Duodenal mucosa (tissue), 2 donors: ENCODE measurements around the gene TRIM65.

Source experiments
- H3K27ac ChIP-seq: one replicate; pipeline ENCODE4 v1.7.0; 2013; ENCODE audit warnings: low read depth, low read length
- H3K27me3 ChIP-seq, 2 donors: one replicate each; pipeline ENCODE4 v1.7.0; 2013; ENCODE audit warnings: low read length in 2 of 2, control low read depth in 1 of 2; ENCODE audit not compliant: insufficient read depth in 2 of 2, control insufficient read depth in 1 of 2
- H3K36me3 ChIP-seq, 2 donors: one replicate each; pipeline ENCODE4 v1.7.0; 2013; ENCODE audit warnings: low read length in 2 of 2, control low read depth in 1 of 2; ENCODE audit not compliant: insufficient read depth in 2 of 2, control insufficient read depth in 1 of 2
- H3K4me1 ChIP-seq, 2 donors: one replicate each; pipeline ENCODE4 v1.7.0; 2013; ENCODE audit warnings: low read length in 2 of 2, control low read depth in 1 of 2; ENCODE audit not compliant: insufficient read depth in 2 of 2, control insufficient read depth in 1 of 2
- H3K4me3 ChIP-seq, 2 donors: one replicate each; pipeline ENCODE4 v1.7.0; 2013; ENCODE audit warnings: low read length in 2 of 2, low read depth in 1 of 2
- H3K9ac ChIP-seq, 2 donors: one replicate each; pipeline ENCODE4 v1.7.0; 2013; ENCODE audit warnings: low read length in 2 of 2, low read depth in 1 of 2
- H3K9me3 ChIP-seq, 2 donors: one replicate each; pipeline ENCODE4 v1.7.0; 2013; ENCODE audit warnings: low read length in 2 of 2, control low read depth in 1 of 2; ENCODE audit not compliant: control insufficient read depth in 1 of 2

The TRIM65 gene

DNA sequence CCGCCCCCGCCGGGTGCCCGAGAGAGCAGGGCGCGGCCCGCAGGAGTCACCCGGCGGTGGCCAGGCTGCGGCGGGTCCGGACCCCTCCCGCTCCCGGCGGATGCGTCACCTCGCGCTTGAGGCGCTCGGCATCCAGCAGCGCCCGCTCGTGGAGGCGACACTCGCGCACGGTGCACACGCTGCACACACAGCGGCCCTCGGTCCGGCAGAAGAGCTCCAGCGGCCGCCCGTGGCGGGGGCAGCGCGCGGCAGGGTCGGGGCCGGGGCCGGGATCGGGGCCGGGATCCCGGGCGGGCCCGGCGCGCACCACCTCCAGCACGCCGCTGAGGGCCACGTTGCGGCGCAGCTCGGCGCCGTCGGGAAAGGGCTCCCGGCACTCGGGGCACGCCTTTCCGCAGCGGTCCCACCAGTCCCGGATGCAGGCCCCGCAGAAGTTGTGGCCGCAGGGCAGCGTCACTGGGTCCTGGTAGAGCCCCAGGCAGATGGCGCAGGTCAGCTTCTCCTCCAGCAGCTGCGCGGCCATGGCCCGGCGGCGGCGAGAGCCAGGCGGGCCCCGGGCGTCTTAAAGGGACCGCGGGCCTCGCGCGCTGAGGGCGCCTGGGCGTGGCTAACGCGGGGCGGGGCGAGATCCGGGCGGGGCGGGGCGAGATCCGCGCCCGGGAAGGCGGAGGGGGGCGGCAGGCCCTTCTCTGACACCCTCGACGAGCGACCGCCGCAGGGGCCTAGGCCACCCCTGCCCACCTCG is at the start of gene TRIM65:
TRIM65 (minus strand) TSS at position 537 of the 745 bp plus-strand sequence; CDS start at position 523, 14 bp downstream.
- Histone ChIP-seq H3K4me1 (peaks cover 20 to 29% of the 10 kb centered on the region in 2 donors), H3K36me3 (peaks cover 18 to 35% of the 10 kb centered on the region in 2 donors)

GRCh38 chr17:75945211-75945610 is 48.5 kb upstream of the TRIM65 start:
- Histone ChIP-seq H3K27ac (no peak overlapping the region), H3K27me3 (no peaks in the 10 kb centered on the region), H3K4me1 (peaks cover 5 to 7% of the 10 kb centered on the region in 2 donors), H3K36me3 (peaks cover 34 to 52% of the 10 kb centered on the region in 2 donors), H3K9me3 (no peaks in the 10 kb centered on the region), H3K4me3 (no peak overlapping the region), H3K9ac (no peak overlapping the region)

More for the DNA sequence above, at the start of gene TRIM65:
- Histone ChIP-seq H3K4me3 (peak within 1 kb of the TSS; percentile 69 to 71), H3K9me3 (no peaks in the 10 kb centered on the region), H3K27ac (peak within 1 kb of the TSS; percentile 89), H3K27me3 (no peaks in the 10 kb centered on the region), H3K9ac (peak within 1 kb of the TSS; percentile 79 to 87)

DNA sequence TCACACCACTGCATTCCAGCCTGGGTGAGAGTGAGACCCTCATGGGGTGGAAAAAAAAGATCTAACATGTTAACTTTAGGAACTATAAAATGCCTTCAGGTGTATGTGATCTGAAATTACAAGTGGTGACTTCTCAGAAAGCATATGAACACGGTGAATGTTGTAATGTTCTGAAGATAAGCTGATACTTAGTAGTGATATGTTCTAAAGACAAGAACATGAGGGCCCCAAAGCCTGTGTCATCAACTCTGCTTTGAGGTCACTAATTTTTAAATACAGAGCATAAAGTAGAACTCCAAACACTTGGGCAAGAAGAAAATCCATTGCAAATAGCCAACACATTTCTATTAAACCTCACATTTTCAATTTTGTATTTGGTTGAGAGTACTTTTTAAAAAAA is 46.7 kb upstream of the TRIM65 start:
- Histone ChIP-seq H3K4me3 (no peak overlapping the region), H3K27me3 (no peaks in the 10 kb centered on the region), H3K27ac (no peak overlapping the region), H3K9me3 (no peaks in the 10 kb centered on the region), H3K4me1 (peaks cover 5 to 7% of the 10 kb centered on the region in 2 donors), H3K9ac (no peak overlapping the region), H3K36me3 (peaks cover 24 to 36% of the 10 kb centered on the region in 2 donors)

GRCh38 chr17:75942473-75942872 is 45.7 kb upstream of the TRIM65 start:
- H3K9ac ChIP-seq, result no peak overlapping the region
- H3K4me3 ChIP-seq, result no peak overlapping the region
- no peaks in the 10 kb centered on the region for H3K9me3 ChIP-seq
- peaks cover 18 to 26% of the 10 kb centered on the region in 2 donors for H3K36me3 ChIP-seq
- no peak overlapping the region for H3K27ac ChIP-seq
- H3K27me3 ChIP-seq, result no peaks in the 10 kb centered on the region
- peaks cover 5 to 7% of the 10 kb centered on the region in 2 donors for H3K4me1 ChIP-seq

GRCh38 chr17:75941442-75941819 is 44.7 kb upstream of the TRIM65 start:
- Histone ChIP-seq H3K27ac (no peak overlapping the region), H3K9ac (peak overlapping the region in 1 of 2 donors; percentile 46), H3K4me1 (peaks cover 5 to 7% of the 10 kb centered on the region in 2 donors), H3K4me3 (peak overlapping the region; percentile 79 to 80), H3K9me3 (no peaks in the 10 kb centered on the region), H3K27me3 (no peaks in the 10 kb centered on the region), H3K36me3 (peaks cover 14 to 19% of the 10 kb centered on the region in 2 donors)

DNA sequence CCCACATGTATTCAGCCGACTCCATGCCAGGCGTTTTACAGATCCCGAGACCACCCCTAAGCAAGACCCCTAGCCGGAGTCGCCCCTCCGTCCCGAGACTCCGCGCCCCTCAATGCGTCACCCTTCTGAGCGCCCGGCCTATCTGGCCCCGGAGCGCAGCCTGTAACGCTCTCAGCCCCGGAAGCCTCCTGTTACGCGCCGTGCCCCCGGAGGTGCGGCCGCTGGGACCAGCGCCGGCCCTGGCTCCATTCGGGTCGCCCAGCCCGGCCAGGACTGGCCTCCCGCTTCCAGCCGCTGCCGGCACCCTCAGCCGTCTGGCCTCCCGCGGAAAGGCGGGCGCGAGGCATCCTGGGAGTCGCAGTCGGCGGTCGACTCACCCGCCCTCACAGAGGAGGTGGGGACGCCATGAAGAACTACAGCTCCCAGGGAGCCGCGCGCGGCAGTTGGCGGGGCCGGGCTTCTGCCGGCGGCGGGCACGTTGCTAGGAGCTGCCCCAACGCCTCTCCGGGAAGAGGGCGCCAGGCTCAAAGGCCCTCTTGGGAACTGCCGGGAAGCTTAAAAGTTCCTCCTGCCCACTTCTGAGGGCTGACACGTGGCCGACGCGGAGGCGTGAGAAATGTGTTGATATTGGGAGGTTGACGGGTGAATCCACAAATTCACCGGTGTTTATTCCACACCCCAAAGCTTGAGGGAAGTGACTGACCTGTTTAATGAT is 44.1 kb upstream of the TRIM65 start, which contains the start of gene FBF1:
FBF1 (minus strand) TSS at position 316 of the 715 bp plus-strand sequence. CDS start 2,893 bp downstream, outside the sequence.
- peak within 1 kb of the TSS; percentile 56 for H3K27ac ChIP-seq
- peak within 1 kb of the TSS; percentile 91 to 92 for H3K9ac ChIP-seq
- H3K36me3 ChIP-seq, result peaks cover 9 to 13% of the 10 kb centered on the region in 2 donors
- H3K27me3 ChIP-seq, result no peaks in the 10 kb centered on the region
- H3K9me3 ChIP-seq, result no peaks in the 10 kb centered on the region
- H3K4me1 ChIP-seq, result peaks cover 5 to 7% of the 10 kb centered on the region in 2 donors
- H3K4me3 ChIP-seq, result peak within 1 kb of the TSS; percentile 79 to 80

GRCh38 chr17:75937652-75938051 is 40.9 kb upstream of the TRIM65 start:
- Histone ChIP-seq H3K27ac (no peak overlapping the region), H3K9ac (no peak overlapping the region), H3K4me3 (no peak overlapping the region), H3K36me3 (no peaks in the 10 kb centered on the region), H3K27me3 (no peaks in the 10 kb centered on the region), H3K4me1 (peaks cover 5 to 7% of the 10 kb centered on the region in 2 donors), H3K9me3 (no peaks in the 10 kb centered on the region)

GRCh38 chr17:75933808-75934207 is 37.1 kb upstream of the TRIM65 start:
- no peaks in the 10 kb centered on the region for H3K36me3 ChIP-seq
- no peaks in the 10 kb centered on the region for H3K27me3 ChIP-seq
- no peaks in the 10 kb centered on the region for H3K4me1 ChIP-seq
- H3K9me3 ChIP-seq, result no peaks in the 10 kb centered on the region
- no peak overlapping the region for H3K9ac ChIP-seq
- H3K4me3 ChIP-seq, result no peak overlapping the region
- no peak overlapping the region for H3K27ac ChIP-seq

DNA sequence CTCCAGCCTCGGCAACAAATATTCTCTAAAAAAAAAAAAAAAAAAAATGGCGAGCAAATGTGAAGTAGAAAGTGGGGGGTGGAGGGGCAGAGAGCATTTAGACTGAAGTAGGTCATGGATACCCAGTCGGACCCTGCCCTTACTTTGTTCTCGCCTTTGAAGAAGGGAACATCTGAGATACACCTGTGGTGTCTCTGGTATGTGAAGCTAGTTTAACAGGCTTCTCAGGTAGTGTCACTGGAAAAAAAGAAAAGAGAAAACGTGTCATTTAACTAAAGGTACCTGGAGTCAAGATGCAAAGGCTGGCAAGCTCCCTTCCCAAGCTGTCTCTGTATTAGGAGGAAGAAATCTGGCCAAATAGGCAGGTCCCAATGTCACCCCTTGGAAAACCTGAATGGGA is 36.1 kb upstream of the TRIM65 start:
- H3K9ac ChIP-seq, result no peak overlapping the region
- H3K9me3 ChIP-seq, result no peaks in the 10 kb centered on the region
- no peak overlapping the region for H3K4me3 ChIP-seq
- no peaks in the 10 kb centered on the region for H3K4me1 ChIP-seq
- H3K27me3 ChIP-seq, result no peaks in the 10 kb centered on the region
- H3K27ac ChIP-seq, result no peak overlapping the region
- H3K36me3 ChIP-seq, result no peaks in the 10 kb centered on the region

GRCh38 chr17:75931062-75931461 is 34.3 kb upstream of the TRIM65 start:
- H3K4me3 ChIP-seq, result no peak overlapping the region
- no peaks in the 10 kb centered on the region for H3K27me3 ChIP-seq
- H3K4me1 ChIP-seq, result peaks cover 0 to 7% of the 10 kb centered on the region in 2 donors
- no peak overlapping the region for H3K27ac ChIP-seq
- H3K9ac ChIP-seq, result no peak overlapping the region
- no peaks in the 10 kb centered on the region for H3K36me3 ChIP-seq
- no peaks in the 10 kb centered on the region for H3K9me3 ChIP-seq
